Spleen (tissue), 11 donors: ENCODE measurements around the gene CCDC91. TPM values are rescaled to one million over a fixed set of nuclear protein-coding genes. Genes with fewer than 3 reads are reported as not detected.

Experiments used
- DNase-seq: peaks from one replicate; pipeline ENCODE4 v3.0.0-alpha.2; 2020
- H3K27ac ChIP-seq, 8 donors: fragments of 200-600 bp; sonication (generic) in 7 of 8; 1 replicate in 4 of 8; 2 replicates in 4 of 8; pipeline versions ENCODE4 v1.5.0 to v1.8.0; 2016 to 2021; ENCODE audit warnings: inconsistent platforms in 4 of 8, mild to moderate bottlenecking in 4 of 8, moderate library complexity in 1 of 8
- H3K27me3 ChIP-seq, 7 donors: fragments of 200-600 bp; sonication (generic) in 6 of 7; replicated peaks in 1 of 7; 1 replicate in 4 of 7; 2 replicates in 3 of 7; pipeline versions ENCODE4 v1.5.0 to v1.8.0; 2016 to 2021; ENCODE audit warnings: inconsistent platforms in 3 of 7, mild to moderate bottlenecking in 1 of 7
- H3K36me3 ChIP-seq, 6 donors: fragments of 200-600 bp; sonication (generic) in 5 of 6; 1 replicate in 4 of 6; 2 replicates in 2 of 6; pipeline versions ENCODE4 v1.5.0 to v1.8.0; 2016 to 2021; ENCODE audit warnings: inconsistent platforms in 2 of 6
- H3K4me1 ChIP-seq, 6 donors: fragments of 200-600 bp; sonication (generic) in 5 of 6; 1 replicate in 3 of 6; 2 replicates in 3 of 6; pipeline versions ENCODE4 v1.5.0 to v1.8.0; 2016 to 2021; ENCODE audit warnings: inconsistent platforms in 3 of 6
- H3K4me3 ChIP-seq, 8 donors: fragments of 200-600 bp; sonication (generic) in 7 of 8; 1 replicate in 4 of 8; 2 replicates in 4 of 8; pipeline versions ENCODE4 v1.5.0 to v1.8.0; 2016 to 2021; ENCODE audit warnings: inconsistent platforms in 4 of 8, mild to moderate bottlenecking in 4 of 8, moderate library complexity in 2 of 8
- H3K9me3 ChIP-seq, 8 donors: fragments of 200-600 bp; sonication (generic) in 7 of 8; 1 replicate in 4 of 8; 2 replicates in 4 of 8; pipeline versions ENCODE4 v1.5.0 to v1.8.0; 2016 to 2021; ENCODE audit warnings: inconsistent platforms in 4 of 8
- CTCF ChIP-seq, 11 experiments: fragments of 200-600 bp in 7 of 11; fragments of 450-650 bp in 4 of 11; sonication (generic) in 4 of 11; IDR thresholded peaks in 8 of 11; conservative IDR thresholded peaks in 3 of 11; 1 replicate in 7 of 11; 2 replicates in 4 of 11; pipeline versions ENCODE4 v1.4.0 to v1.8.0; 2016 to 2021; ENCODE audit warnings: antibody characterized with exemption in 11 of 11, inconsistent platforms in 4 of 11, mild to moderate bottlenecking in 1 of 11
- POLR2A ChIP-seq, 3 donors: fragments of 450-650 bp; IDR thresholded peaks; one replicate each; pipeline ENCODE4 v1.5.1; 2017; ENCODE audit warnings: antibody characterized with exemption in 3 of 3, mild to moderate bottlenecking in 1 of 3
- POLR2AphosphoS5 ChIP-seq, 3 donors: sonication (generic); formaldehyde crosslinking; IDR thresholded peaks; one replicate each; pipeline ENCODE4 v1.5.1; 2017; ENCODE audit warnings: antibody characterized with exemption in 3 of 3
- WGBS, 5 donors: extraction: QIAGEN DNeasy Blood & Tissue Kit in 3 of 5; methylation state at CpG; one replicate each; pipeline versions ENCODE4 v1.1.5 to v1.1.7; 2013 to 2018; 5-methylcytosine and 5-hydroxymethylcytosine counted together
- intact Hi-C: fragments of 100-400 bp; cut with DNase I; formaldehyde crosslinking; loops from one replicate; pipeline ENCODE4 v1.15.0; 2023; ENCODE audit warnings: low total_unique reads
- polyA plus RNA-seq, 3 donors: library from polyadenylated mRNA; stranded (reverse); fragments of 200-250 nt; gene quantifications; one replicate each; pipeline ENCODE4 v1.2.1, GENCODE V29; 2013
- total RNA-seq, 7 donors: library from RNA; depleted of rRNA in 3 of 7; stranded (reverse); fragments of >200 nt in 3 of 7; fragmentation: NEBNext Ultra II Directional in 4 of 7; extraction: Animal tissue kit (Norgen Biotek cat#: 25700) in 4 of 7; gene quantifications; one replicate each; pipeline versions ENCODE4 v1.1.0 to v1.2.1, GENCODE V29; 2016 to 2021
- donor health status: healthy with polysubstance abuse.
- donor health status: DM: no; HTN: no; CAD: no; lungs with moderate emphysema.
- donor health status: DM: no; HTN: no; CAD: no.
- donor health status: Bipolar disorder and iron deficiency.
- donor health status: healthy.
- donor health status: DM: no; HTN: no; CAD: no.
- donor health status: DM: yes; HTN: yes; CAD: no.

CCDC91 gene
- total and polyA plus RNA-seq, 10 donors: 12.8 to 65.9 (median 43.4) TPM

- intact Hi-C loops: no loop called here
- WGBS, 5 donors: 89 to 93% (median 93%) methylated on average over 4 of the region's 4 CpGs
Observed at GRCh38 chr12:28453686-28454085, 263.4 kb downstream of the CCDC91 start.

GRCh38 chr12:28456934-28457710 is 266.9 kb downstream of the CCDC91 start:
- Histone ChIP-seq H3K4me3 (no peak overlapping the region), H3K27me3 (no peaks in the 10 kb centered on the region), H3K9me3 (no peaks in the 10 kb centered on the region), H3K27ac (no peak overlapping the region), H3K36me3 (peaks cover 0 to 68% (median 0%) of the 10 kb centered on the region in 6 donors), H3K4me1 (peaks cover 0 to 17% (median 0%) of the 10 kb centered on the region in 6 donors)
- no peak for DNase-seq
- TF ChIP-seq POLR2A (IDR thresholded peaks at IDR 0.05): no peak
- TF ChIP-seq POLR2AphosphoS5 (IDR thresholded peaks at IDR 0.05): no peak
- no peak for TF ChIP-seq CTCF (IDR thresholded peaks at IDR 0.05 in 8 of 11, conservative IDR thresholded peaks at IDR 0.05 in 3 of 11)
- 66 to 82% (median 67%) methylated on average over 5 of the region's 5 CpGs for WGBS, 5 donors
- intact Hi-C loops: no loop called here

More at GRCh38 chr12:28453686-28454085, 263.4 kb downstream of the CCDC91 start:
- peaks cover 0 to 17% (median 0%) of the 10 kb centered on the region in 6 donors for H3K4me1 ChIP-seq
- no peaks in the 10 kb centered on the region for H3K27me3 ChIP-seq
- no peak overlapping the region for H3K4me3 ChIP-seq
- DNase-seq: no peak
- no peak overlapping the region for H3K27ac ChIP-seq
- H3K9me3 ChIP-seq: no peaks in the 10 kb centered on the region
- TF ChIP-seq POLR2A (IDR thresholded peaks at IDR 0.05) (no peak), CTCF (IDR thresholded peaks at IDR 0.05 in 8 of 11, conservative IDR thresholded peaks at IDR 0.05 in 3 of 11) (no peak), POLR2AphosphoS5 (IDR thresholded peaks at IDR 0.05) (no peak)
- H3K36me3 ChIP-seq: peaks cover 0 to 53% (median 0%) of the 10 kb centered on the region in 6 donors

GRCh38 chr12:28457785-28458184 is 267.5 kb downstream of the CCDC91 start:
- Histone ChIP-seq H3K27ac (no peak overlapping the region), H3K4me1 (peaks cover 0 to 17% (median 0%) of the 10 kb centered on the region in 6 donors), H3K9me3 (no peaks in the 10 kb centered on the region), H3K4me3 (no peak overlapping the region), H3K36me3 (peaks cover 0 to 68% (median 0%) of the 10 kb centered on the region in 6 donors), H3K27me3 (no peaks in the 10 kb centered on the region)
- DNase-seq: no peak
- intact Hi-C loops: no loop called here
- TF ChIP-seq POLR2A (IDR thresholded peaks at IDR 0.05) (no peak), POLR2AphosphoS5 (IDR thresholded peaks at IDR 0.05) (no peak), CTCF (IDR thresholded peaks at IDR 0.05 in 8 of 11, conservative IDR thresholded peaks at IDR 0.05 in 3 of 11) (no peak)
- WGBS, 5 donors: 49 to 75% (median 51%) methylated on average over 3 of the region's 3 CpGs

- intact Hi-C loops: no loop called here
- H3K27me3 ChIP-seq: no peaks in the 10 kb centered on the region
- H3K4me3 ChIP-seq: no peak overlapping the region
- peaks cover 0 to 67% (median 4%) of the 10 kb centered on the region in 6 donors for H3K36me3 ChIP-seq
- TF ChIP-seq POLR2A (IDR thresholded peaks at IDR 0.05) (no peak), POLR2AphosphoS5 (IDR thresholded peaks at IDR 0.05) (no peak), CTCF (IDR thresholded peaks at IDR 0.05 in 8 of 11, conservative IDR thresholded peaks at IDR 0.05 in 3 of 11) (no peak)
- DNase-seq: no peak
- no peak overlapping the region for H3K27ac ChIP-seq
- H3K9me3 ChIP-seq: no peaks in the 10 kb centered on the region
- 74 to 86% (median 81%) methylated on average over 3 of the region's 3 CpGs for WGBS, 5 donors
- peaks cover 0 to 17% (median 0%) of the 10 kb centered on the region in 6 donors for H3K4me1 ChIP-seq
Observed at GRCh38 chr12:28459481-28459880, 269.2 kb downstream of the CCDC91 start.
